Cardiac muscle cell (in vitro differentiated cells and primary cell): ENCODE results near the gene PUM1. TPM values are rescaled to one million over a fixed set of nuclear protein-coding genes. Genes with fewer than 3 reads are reported as not detected.
"Not testable (repeated sequence)": the region's sequence is repeated elsewhere in the genome, so short reads cannot be mapped to it uniquely, and the experiment has no call there.

Experiments used
- DNase-seq, 2 donors: peaks; one replicate each; pipeline versions ENCODE4 v3.0.0 to v3.0.0-alpha.2; 2010 to 2017; ENCODE audit warnings: low read depth in 1 of 2, low spot score in 1 of 2
- H3K27ac ChIP-seq: fragments of 200-600 bp; sonication (generic); 2 replicates; pipeline ENCODE4 v1.5.1; 2016
- H3K27me3 ChIP-seq: fragments of 200-600 bp; sonication (generic); 2 replicates; pipeline ENCODE4 v1.6.0; 2016; ENCODE audit warnings: control low read depth
- H3K36me3 ChIP-seq: fragments of 200-600 bp; sonication (generic); 2 replicates; pipeline ENCODE4 v1.5.1; 2016; ENCODE audit warnings: control low read depth
- H3K4me1 ChIP-seq: fragments of 200-600 bp; sonication (generic); 2 replicates; pipeline ENCODE4 v1.8.1; 2017; ENCODE audit warnings: low read depth, mild to moderate bottlenecking, mixed run types
- H3K4me3 ChIP-seq: fragments of 200-600 bp; sonication (generic); 2 replicates; pipeline ENCODE4 v1.5.1; 2016; ENCODE audit warnings: mild to moderate bottlenecking
- H3K9me3 ChIP-seq: fragments of 200-600 bp; sonication (generic); 2 replicates; pipeline ENCODE4 v1.5.1; 2017; ENCODE audit warnings: low read depth, mild to moderate bottlenecking, control low read depth
- polyA plus RNA-seq: library from polyadenylated mRNA; unstranded; fragments of >200 nt; fragmentation: Nextera tagmentation; extraction: Ambion mirVana; gene quantifications from 2 replicates; pipeline ENCODE4 v1.2.1, GENCODE V29; 2016
- total RNA-seq: library from RNA; depleted of rRNA; stranded (reverse); fragments of >200 nt; gene quantifications from 2 replicates; pipeline ENCODE4 v1.2.3, GENCODE V29; 2016
- TF ChIP-seq, protein P1 (sequence below): IDR thresholded peaks from 2 replicates; pipeline ENCODE4 v1.5.1; 2012; ENCODE audit warnings: low read depth, mild to moderate bottlenecking, low read length

Gene PUM1
- total and polyA plus RNA-seq, 2 experiments from 2014 or later: 81.1 to 130 TPM

DNA sequence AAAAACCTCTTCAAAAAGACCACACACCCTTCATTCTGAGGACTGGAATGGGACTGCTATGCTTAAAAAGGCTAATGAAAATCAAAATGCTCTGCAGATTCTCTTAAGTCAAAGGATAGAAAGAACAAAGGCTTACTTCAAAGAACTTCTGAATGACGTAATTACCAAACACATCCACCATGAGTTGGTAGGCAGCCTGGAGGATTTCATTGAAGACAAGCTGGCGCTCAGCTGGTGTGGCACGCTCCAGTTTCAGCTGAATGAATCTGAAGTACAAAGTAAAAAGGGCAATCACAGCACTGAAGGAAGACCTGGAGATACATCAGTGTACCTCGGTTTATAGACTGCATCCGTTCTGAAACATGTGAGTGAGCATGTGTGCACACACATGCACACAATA, 113.4 kb downstream of the PUM1 start:
- Histone ChIP-seq H3K4me3 (no peak overlapping the region), H3K27ac (no peak overlapping the region), H3K4me1 (no peaks in the 10 kb centered on the region), H3K27me3 (no peaks in the 10 kb centered on the region), H3K36me3 (peaks cover 70% of the 10 kb centered on the region), H3K9me3 (no peaks in the 10 kb centered on the region)
- no peak for DNase-seq
- TF ChIP-seq, protein P1, sequence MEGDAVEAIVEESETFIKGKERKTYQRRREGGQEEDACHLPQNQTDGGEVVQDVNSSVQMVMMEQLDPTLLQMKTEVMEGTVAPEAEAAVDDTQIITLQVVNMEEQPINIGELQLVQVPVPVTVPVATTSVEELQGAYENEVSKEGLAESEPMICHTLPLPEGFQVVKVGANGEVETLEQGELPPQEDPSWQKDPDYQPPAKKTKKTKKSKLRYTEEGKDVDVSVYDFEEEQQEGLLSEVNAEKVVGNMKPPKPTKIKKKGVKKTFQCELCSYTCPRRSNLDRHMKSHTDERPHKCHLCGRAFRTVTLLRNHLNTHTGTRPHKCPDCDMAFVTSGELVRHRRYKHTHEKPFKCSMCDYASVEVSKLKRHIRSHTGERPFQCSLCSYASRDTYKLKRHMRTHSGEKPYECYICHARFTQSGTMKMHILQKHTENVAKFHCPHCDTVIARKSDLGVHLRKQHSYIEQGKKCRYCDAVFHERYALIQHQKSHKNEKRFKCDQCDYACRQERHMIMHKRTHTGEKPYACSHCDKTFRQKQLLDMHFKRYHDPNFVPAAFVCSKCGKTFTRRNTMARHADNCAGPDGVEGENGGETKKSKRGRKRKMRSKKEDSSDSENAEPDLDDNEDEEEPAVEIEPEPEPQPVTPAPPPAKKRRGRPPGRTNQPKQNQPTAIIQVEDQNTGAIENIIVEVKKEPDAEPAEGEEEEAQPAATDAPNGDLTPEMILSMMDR: no peak

- H3K4me1 ChIP-seq: no peaks in the 10 kb centered on the region
- H3K36me3 ChIP-seq: peaks cover 76% of the 10 kb centered on the region
- no peaks in the 10 kb centered on the region for H3K27me3 ChIP-seq
- TF ChIP-seq, protein P1: no peak
- H3K27ac ChIP-seq: no peak overlapping the region
- DNase-seq: no peak
- no peaks in the 10 kb centered on the region for H3K9me3 ChIP-seq
- H3K4me3 ChIP-seq: no peak overlapping the region
Measured at GRCh38 chr1:30950700-30951099, 114.8 kb downstream of the PUM1 start.

DNA sequence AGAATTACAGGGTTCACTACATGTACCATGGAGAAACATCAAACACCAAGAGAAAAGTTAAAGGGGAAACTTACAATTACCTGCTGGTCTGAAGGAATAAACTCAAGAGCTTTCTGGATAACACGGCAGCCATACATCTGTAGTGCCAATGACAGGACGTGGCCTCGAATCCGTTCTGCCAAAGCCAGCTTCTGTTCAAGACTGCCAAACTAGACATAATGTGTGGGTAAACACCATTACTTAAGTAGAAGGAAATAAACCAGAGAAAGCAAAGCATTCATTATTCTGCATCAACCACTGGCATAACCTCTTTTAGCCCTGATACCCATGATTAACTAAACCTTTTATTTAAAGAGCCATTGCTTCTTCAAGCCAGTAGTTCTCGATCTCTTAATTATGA, 115.5 kb downstream of the PUM1 start:
- no peak overlapping the region for H3K27ac ChIP-seq
- H3K4me3 ChIP-seq: no peak overlapping the region
- no peak for DNase-seq
- TF ChIP-seq, protein P1: no peak
- peaks cover 81% of the 10 kb centered on the region for H3K36me3 ChIP-seq
- no peaks in the 10 kb centered on the region for H3K27me3 ChIP-seq
- no peaks in the 10 kb centered on the region for H3K9me3 ChIP-seq
- H3K4me1 ChIP-seq: no peaks in the 10 kb centered on the region

GRCh38 chr1:30949487-30949838, 116.1 kb downstream of the PUM1 start:
- H3K4me1 ChIP-seq, H3K27ac ChIP-seq, H3K27me3 ChIP-seq, H3K4me3 ChIP-seq, DNase-seq, H3K9me3 ChIP-seq: not testable (repeated sequence)
- H3K36me3 ChIP-seq: peaks cover 83% of the 10 kb centered on the region

GRCh38 chr1:30948813-30949486, 116.6 kb downstream of the PUM1 start:
- not testable (repeated sequence) for H3K4me3 ChIP-seq, H3K27me3 ChIP-seq, H3K4me1 ChIP-seq, DNase-seq, H3K9me3 ChIP-seq, H3K27ac ChIP-seq
- peaks cover 81% of the 10 kb centered on the region for H3K36me3 ChIP-seq

GRCh38 chr1:30948278-30948677, 117.2 kb downstream of the PUM1 start:
- TF ChIP-seq, protein P1: no peak
- Histone ChIP-seq H3K4me3 (no peak overlapping the region), H3K27me3 (no peaks in the 10 kb centered on the region), H3K27ac (peak overlapping the region; percentile 39), H3K4me1 (no peaks in the 10 kb centered on the region), H3K9me3 (no peaks in the 10 kb centered on the region), H3K36me3 (peaks cover 81% of the 10 kb centered on the region)
- no peak for DNase-seq
